ENCODE measurements around the gene KAT5.
"Not testable (repeated sequence)": the region's sequence is repeated elsewhere in the genome, so short reads cannot be mapped to it uniquely, and the experiment has no call there.

The KAT5 gene

GRCh38 chr11:65711785-65712632, at the start of gene KAT5:
KAT5 (plus strand) TSS chr11:65712252; CDS start chr11:65712268, 16 bp downstream.
- DNase-seq, result peak; percentile 99

DNA sequence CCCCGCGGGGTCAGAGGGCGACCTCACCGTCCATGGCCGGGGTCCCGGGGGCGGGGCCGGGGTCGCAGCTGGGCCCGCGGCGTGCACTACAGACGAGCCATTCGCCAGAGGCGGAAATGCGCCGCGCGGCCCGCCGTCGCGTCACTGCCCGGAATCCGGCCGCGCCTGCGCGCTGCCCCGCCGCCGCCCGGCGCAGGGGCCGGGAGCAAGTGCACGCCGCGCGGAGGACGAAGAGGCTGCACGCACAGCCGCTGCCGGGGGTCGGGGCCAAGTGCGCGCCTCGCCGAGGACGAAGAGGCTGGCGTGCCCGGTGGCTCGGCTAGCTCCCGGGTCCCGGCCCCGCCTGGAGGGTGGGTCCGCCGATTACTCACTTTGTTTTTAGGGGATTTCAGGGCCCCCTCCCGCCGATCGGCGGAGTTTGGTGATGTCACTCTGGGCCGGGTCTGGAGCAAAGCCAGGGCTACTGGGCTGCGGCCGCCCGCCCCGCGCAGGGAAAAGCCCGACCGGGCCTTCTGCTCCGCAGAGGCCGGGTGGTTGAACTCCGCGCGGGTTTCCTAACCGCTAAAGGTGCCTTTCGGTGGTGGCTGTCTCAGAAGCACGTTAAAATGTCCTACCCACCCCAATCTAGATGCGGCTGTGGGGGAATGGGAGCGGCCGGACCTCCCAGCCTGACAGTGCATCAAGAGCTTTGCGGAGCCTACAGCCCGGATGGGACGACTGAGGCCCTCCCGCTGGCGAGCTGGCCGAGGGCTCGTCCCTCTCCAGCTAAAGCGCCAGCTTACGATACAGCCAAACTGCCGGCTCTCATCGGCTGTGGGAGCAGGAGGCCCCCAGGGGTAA, 49.0 kb upstream of the KAT5 start, which contains the start of gene RELA:
Gene RELA (minus strand): TSS at position 118 of the 840 bp plus-strand sequence. CDS start 84 bp downstream, at position 34.
- peak; percentile 85 for DNase-seq

DNA sequence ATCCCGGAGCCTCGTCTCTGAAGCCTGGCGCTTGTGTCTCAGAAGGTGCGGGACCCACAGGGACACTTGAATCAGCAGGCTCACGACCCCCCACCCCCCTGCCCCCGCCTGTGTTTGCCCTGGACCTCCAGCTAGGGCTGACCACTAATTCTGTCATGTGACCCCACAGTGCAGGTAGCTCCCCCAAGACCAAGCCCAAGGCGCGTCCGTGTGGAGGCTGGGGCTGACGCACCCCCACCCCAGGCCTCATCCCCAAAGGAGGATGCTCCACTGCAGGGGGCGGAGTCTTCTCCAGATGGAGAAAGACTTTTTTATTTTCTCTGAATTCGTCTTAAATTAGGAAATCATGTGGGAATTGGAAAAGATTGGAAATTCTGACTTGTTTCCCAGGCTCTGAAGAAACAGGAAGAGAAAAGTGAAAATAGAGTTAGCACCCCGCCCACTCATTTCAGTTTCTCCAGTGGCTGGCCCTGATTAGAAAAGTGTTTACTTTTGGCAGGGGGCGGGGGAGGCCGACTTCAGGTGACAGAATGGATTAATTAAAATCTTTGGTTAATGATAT, 48.3 kb upstream of the KAT5 start:
- DNase-seq, result no peak

DNA sequence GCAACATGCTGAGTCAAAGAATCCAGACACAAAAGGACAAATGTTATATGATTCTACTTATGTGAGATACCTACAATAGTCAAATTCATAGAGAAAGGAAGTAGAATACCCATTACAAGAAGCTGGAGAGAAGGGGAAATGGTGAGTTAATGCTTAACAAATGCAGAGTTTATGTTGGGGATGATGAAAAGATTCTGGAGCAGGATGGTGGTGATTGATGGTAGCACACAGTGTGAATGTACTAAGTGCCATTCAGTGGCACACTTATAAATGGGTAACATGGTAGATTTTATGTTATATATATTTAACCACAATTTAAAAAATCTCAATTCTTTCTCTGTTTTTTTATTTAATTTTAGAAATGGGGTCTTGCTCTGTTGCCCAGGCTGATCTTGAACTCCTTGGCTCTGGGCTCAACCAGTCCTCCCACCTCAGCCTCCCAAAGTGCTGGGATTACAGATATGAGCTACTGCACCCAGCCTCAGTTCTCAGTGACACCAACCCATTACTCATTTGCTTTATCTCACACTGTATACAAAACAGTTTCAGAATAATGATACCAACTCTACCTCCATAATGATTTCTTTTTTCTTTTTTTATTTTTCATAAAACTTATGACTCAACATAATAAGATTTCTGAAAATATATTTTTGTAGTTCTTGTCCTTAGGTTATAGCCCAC, 39.7 kb upstream of the KAT5 start:
- DNase-seq, result no peak

DNA sequence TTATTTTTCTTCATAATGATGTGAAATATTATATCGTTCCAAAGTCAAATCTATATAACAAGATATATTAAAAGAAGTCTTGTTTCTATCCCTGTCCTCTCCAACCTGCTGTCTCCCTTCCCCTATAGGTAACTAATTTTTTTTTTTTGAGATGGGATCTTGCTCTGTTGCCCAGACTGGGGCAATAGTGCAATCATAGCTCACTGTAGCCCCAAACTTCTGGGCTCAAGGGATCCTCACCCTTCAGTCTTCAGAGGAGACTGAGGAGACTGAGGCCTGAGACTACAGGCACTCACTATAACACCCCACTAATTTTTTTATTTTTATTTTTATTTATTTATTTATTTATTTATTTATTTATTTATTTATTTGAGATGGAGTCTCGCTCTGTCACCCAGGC, 39.1 kb upstream of the KAT5 start:
- DNase-seq, result no peak

- DNase-seq, result no peak
Observed at GRCh38 chr11:65680192-65680743, 31.8 kb upstream of the KAT5 start.

- DNase-seq, result not testable (repeated sequence)
Observed at GRCh38 chr11:65683480-65683879, 28.6 kb upstream of the KAT5 start.

- DNase-seq, result no peak
Observed at GRCh38 chr11:65685981-65686380, 26.1 kb upstream of the KAT5 start.

DNA sequence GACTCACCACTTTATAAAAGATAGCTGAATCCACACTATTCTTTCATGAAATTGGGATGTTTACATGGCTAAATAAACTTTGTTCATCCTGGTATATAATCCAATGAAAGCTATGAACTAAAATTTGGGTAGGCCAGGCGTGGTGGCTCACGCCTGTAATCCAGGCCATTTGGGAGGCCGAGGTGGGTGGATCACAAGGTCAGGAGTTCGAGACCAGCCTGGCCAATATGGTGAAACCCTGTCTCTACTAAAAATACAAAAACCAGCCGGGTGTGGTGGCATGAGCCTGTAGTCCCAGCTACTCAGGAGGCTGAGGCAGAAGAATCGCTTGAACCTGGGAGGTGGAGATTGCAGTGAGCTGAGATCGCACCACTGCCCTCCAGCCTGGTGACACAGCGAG, 20.2 kb upstream of the KAT5 start:
- DNase-seq, result not testable (repeated sequence)

GRCh38 chr11:65692367-65692766, 19.7 kb upstream of the KAT5 start:
- DNase-seq, result peak; percentile 2

DNA sequence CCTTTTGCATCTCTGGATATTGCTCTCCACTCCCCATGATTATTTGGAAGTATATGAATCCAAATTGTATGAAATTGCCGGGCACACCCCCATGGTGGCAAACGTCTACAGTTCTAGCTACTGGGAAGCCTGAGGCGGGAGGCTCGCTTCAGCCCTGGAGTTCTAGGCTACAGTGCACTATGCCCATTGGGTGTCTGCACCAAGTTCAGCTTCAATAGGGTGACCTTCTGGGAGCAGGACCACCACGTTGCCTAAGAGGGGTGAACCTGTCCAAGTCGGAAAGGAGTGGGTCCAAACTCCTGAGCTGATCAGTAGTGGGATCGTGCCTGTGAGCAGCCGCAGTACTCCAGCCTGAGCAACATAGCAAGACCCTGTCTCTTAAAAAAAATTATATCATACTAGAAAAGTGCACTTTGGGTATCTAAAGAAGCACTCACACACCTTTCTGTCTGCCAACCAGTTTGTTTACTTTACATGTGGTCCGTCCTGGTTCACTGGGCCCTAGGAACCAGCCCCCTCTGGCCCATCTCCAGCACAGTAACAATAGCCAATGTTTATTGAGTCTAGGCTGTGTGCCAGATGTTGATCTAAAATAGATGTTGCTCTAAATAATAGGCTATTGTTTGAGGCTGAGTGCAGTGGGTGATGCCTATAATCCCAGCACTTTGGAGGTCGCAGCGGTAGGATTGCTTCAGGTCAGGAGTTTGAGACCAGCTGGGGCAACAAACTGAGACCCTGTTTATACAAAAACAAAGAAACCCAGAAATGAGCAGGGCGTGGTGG, 16.4 kb upstream of the KAT5 start:
- DNase-seq, result peak; percentile 96

GRCh38 chr11:65696802-65697552, 15.1 kb upstream of the KAT5 start:
- no peak for DNase-seq

GRCh38 chr11:65698205-65698604, 13.8 kb upstream of the KAT5 start:
- peak; percentile 4 for DNase-seq

- DNase-seq, result no peak
Observed at GRCh38 chr11:65699306-65699705, 12.7 kb upstream of the KAT5 start.

- peak; percentile 84 for DNase-seq
Observed at GRCh38 chr11:65700399-65700798, 11.7 kb upstream of the KAT5 start.

DNA sequence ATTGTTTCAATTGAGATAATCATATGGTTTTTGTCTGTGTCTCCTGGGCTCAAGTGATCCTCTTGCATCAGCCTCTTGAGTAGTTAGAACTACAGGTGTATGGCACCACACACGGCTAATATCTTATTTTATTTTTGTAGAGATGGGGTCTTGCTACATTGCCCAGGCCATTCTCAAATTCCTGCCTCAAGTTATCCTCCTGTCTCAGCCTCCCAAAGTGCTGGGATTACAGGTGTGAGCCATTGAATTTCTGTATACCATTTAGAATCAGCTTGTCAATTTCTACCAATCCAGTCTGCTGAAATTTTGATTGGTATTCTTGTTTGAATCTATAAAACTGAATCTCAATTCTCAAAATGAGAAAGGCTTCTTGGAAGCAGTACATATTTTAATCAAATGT, 10.4 kb upstream of the KAT5 start:
- no peak for DNase-seq

DNA sequence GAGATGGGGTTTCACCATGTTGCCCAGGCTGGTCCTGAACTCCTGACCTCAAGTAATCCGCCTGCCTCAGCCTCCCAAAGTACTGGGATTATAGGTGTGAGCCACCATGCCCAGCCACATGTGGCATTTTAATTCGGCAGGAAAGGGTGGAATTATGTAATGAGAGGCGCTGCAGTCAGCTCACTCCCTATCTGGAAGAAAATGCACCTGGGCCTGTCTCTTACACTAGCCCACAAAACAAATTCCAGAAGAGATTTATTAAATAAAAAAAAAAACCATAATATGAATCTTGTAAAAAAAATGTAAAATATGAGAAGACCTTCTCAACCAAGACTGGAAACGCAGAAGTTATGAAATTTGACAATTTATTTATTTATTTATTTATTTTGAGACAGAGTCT, 8.2 kb upstream of the KAT5 start:
- no peak for DNase-seq

DNA sequence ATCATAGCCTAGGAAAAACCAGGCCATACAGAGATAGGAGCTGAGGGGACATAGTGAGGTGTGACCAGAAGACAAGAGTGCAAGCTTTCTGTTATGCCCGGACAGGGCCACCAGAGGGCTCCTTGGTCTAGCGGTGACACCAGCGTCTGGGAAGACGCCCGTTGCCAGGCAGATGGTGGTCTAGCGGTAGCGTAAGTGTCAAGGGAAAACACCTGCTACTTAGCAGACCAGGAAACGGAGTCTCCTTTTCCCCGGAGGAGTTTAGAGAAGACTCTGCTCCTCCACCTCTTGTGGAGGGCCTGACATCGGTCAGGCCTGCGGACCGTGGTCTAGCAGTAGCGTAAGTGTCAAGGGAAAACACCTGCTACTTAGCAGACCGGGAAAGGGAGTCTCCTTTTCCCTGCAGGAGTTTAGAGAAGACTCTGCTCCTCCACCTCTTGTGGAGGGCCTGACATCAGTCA, 5.7 kb upstream of the KAT5 start:
- peak; percentile 41 for DNase-seq

- DNase-seq, result not testable (repeated sequence)
Observed at GRCh38 chr11:65707002-65707401, 5.0 kb upstream of the KAT5 start.

DNA sequence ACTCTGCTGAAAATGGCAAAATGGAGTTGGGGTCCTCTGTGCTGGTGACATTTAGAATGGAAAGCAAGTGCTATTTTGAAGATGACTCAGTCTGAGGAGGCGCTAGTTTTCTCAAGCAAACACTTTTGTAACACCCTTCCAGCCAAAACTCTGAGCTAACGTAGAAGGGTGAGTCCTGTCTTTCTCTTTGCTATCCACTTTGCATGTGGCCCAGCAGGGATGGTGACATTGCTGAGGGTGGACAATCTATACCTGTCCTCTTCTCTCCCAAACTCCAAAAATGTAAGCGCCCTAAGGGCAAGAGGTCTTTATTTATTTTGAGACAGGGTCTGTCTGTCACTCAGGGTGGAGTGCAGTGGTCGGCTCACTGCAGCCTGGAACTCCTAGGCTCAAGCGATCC, 3.6 kb upstream of the KAT5 start:
- DNase-seq, result no peak

GRCh38 chr11:65709661-65710060, 2.4 kb upstream of the KAT5 start:
- DNase-seq, result no peak

Measured in NCI-H2029 (cell line).